H54 (cell line): ENCODE measurements around the gene EIF5AL1.
"Not testable (repeated sequence)": the region's sequence is repeated elsewhere in the genome, so short reads cannot be mapped to it uniquely, and the experiment has no call there.

Experiments
- DNase-seq: peaks from one replicate; pipeline ENCODE4 v3.0.0; 2011; ENCODE audit warnings: low spot score, mixed read lengths; ENCODE audit not compliant: insufficient read length
- FAIRE-seq: peaks from 3 replicates; lab custom pipeline; 2011; peaks lifted over from hg19 to GRCh38; lab: Jason Lieb, UNC
- POLR2A ChIP-seq: IDR thresholded peaks from 2 replicates; pipeline ENCODE4 v1.6.1; 2011; ENCODE audit warnings: low read depth, mild to moderate bottlenecking, low read length

EIF5AL1 gene

GRCh38 chr10:79555354-79556309 lies 43.3 kb downstream of the EIF5AL1 start:
- FAIRE-seq, result no peak
- TF ChIP-seq POLR2A, result no peak
- no peak for DNase-seq

- not testable (repeated sequence) for DNase-seq, FAIRE-seq
Measured at GRCh38 chr10:79556961-79557360, 44.6 kb downstream of the EIF5AL1 start.

- DNase-seq (peak; percentile 62), FAIRE-seq (no peak)
- no peak for TF ChIP-seq POLR2A
Measured at GRCh38 chr10:79559726-79560125, 47.4 kb downstream of the EIF5AL1 start.

GRCh38 chr10:79560160-79560709 lies 47.9 kb downstream of the EIF5AL1 start, which contains the start of gene SFTPA2:
SFTPA2 (minus strand) TSS chr10:79560407; CDS start chr10:79559483, 924 bp downstream.
- TF ChIP-seq POLR2A, result no peak
- FAIRE-seq (no peak), DNase-seq (no peak)

- no peak for TF ChIP-seq POLR2A
- no peak for FAIRE-seq
- DNase-seq, result no peak
Measured at GRCh38 chr10:79561257-79561656, 48.9 kb downstream of the EIF5AL1 start.

GRCh38 chr10:79562135-79562756 lies 49.9 kb downstream of the EIF5AL1 start:
- DNase-seq, result peak; percentile 63
- TF ChIP-seq POLR2A, result no peak
- FAIRE-seq, result no peak

- FAIRE-seq, result no peak
- DNase-seq, result no peak
- TF ChIP-seq POLR2A, result no peak
Measured at GRCh38 chr10:79563426-79563825, 51.1 kb downstream of the EIF5AL1 start.
